SK-N-SH (cell line): ENCODE measurements around the gene STUB1.

ENCODE experiments used
- CTCF ChIP-seq: fragments of 200-600 bp; sonication (generic); IDR thresholded peaks from 2 replicates; pipeline ENCODE4 v1.6.1; 2017; ENCODE audit warnings: antibody characterized with exemption, mild to moderate bottlenecking, moderate library complexity
- MXI1 ChIP-seq: IDR thresholded peaks from 2 replicates; pipeline ENCODE4 v1.6.1; 2012; ENCODE audit warnings: mild to moderate bottlenecking, low read depth, low read length, improper control_type of control experiment
- POLR2AphosphoS5 ChIP-seq: IDR thresholded peaks from 2 replicates; pipeline ENCODE4 v1.6.1; 2012; ENCODE audit warnings: low read depth, low read length
- TCF12 ChIP-seq: IDR thresholded peaks from 2 replicates; pipeline ENCODE4 v1.4.0; 2012

- no peak for TF ChIP-seq CTCF
- no peak for TF ChIP-seq MXI1
- TF ChIP-seq POLR2AphosphoS5, result no peak
- TF ChIP-seq TCF12, result no peak
Observed at GRCh38 chr16:638034-638543, 42.1 kb upstream of the STUB1 start.
